ENCODE results near the gene METTL9.
"Not testable (repeated sequence)": the region's sequence is repeated elsewhere in the genome, so short reads cannot be mapped to it uniquely, and the experiment has no call there.

METTL9 gene

DNA sequence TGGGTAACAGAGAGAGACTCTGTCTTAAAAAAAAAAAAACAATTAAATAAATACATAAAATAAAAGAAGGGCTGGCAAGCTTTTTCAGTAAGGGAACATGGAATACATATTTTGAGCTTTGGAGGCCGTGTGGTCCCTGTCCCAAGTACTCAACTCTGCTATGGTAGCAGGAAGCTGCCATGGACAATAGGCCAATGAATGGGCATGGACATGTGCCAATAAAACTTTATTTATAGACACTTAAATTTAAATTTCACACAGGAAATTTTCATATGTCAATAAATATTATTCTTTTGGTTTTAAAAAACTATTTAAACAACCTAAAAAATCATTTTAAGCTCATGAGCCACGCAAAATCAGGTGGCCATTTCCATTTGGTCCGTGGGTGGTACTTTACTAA is 68.2 kb downstream of the METTL9 start:
- DNase-seq, result no peak

DNA sequence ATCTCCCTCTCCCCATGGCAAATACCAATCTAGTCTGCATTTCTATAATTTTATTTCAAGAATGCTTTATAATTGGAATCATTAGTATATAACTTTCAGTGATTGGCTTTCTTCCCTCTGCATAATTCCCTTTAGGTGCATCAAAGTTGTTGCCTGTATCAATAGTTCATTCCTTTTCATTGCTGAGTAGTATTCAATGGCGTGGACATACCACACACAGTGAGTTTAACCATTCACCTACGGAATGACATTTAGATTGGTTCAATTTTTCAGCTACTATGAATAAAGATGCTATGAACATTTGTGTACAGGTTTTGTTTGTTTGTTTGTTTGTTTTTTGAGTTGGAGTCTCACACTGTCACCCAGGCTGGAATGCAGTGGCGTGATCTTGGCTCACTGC is 74.1 kb downstream of the METTL9 start:
- no peak for DNase-seq

DNA sequence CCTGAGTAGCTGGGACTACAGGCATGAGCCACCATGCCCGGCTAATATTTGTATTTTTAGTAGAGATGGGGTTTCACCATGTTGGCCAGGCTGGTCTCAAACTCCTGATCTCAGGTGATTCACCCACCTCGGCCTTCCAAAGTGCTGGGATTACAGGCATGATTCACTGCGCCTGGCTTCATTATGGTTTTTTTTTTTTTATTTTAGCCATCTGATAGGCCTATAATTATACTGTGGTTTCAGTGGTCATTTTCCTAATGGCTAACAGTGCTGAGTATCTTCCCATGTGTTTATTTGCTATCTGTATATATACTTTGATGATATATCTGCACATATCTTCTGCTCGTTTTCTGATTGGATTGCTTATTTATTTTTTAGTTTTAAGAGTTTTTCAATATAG is 75.1 kb downstream of the METTL9 start:
- DNase-seq, result not testable (repeated sequence)

DNA sequence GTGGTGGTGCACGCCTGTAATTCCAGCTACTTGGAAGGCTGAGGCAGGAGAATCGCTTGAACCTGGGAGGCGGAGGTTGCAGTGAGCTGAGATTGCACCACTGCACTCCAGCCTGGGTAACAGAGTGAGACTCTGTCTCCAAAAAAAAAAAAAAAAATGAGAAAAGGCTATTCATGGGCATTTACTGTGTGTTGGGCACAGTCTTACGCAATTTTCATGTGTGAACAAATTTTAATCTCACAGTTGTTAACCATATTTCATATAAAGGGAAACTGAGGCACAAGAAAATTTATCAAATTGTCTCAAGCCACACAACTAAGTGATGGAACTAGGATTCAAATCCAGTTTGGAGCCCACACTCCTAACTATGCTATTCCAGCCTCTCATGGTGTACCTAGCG is 81.3 kb downstream of the METTL9 start:
- DNase-seq, result not testable (repeated sequence)

DNA sequence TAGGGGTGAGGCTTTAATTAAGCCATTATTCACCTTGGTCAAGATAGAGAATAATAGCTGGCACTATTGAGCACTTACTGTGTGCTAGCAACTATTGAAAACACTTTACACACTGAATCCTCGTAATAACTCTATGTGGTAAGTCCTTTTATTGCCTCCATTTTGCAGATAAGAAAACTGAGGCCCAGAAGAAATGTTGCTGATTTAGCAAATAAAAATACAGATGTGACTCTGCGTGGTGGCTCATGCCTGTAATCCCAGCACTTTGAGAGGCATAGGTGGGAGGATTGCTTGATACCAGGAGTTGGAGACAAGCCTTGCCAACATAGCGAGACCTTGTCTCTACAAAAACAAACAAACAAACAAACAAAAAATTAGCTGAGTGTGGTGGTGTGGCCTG is 83.8 kb downstream of the METTL9 start:
- DNase-seq, result no peak

DNA sequence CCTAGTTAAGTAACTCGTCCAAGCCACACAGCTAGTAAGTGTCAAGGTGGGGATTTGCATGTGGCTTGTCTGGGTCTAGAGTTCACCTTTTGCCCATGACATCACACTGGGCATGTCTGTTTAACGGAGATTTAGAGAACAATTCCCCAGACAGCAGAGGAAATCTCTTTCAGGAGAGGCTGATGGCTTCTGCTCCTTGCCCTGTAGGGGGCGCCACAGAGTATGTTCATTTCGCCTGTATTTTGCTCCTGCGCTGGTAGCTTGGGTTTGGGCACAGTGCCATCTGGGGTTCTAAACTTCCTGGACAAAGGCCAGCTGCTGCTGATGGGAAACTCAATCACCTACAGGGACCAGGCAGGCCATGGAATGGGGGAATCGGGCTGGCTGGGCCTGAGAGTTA is 84.8 kb downstream of the METTL9 start:
- DNase-seq, result peak; percentile 53 to 62

DNA sequence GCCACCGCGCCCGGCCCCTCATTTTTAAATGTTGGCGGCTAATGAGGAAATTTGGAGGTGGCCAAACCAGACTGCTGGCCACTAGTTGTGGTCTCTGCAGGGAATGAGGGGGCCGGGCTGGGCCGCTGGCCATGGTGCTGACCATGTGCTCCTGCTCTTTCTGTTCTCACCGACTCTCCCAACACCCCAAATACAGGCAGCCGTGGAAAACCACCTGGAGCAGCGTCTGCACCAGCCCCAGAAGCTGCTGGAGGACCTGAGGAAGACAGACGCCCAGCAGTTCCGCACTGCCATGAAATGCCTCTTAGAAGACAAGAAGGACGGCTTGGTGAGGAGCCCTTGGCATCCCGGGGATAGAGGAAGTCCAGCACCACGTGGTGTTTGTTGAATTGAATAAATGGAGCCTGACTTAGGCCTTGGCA is 85.7 kb downstream of the METTL9 start:
- DNase-seq, result no peak

DNA sequence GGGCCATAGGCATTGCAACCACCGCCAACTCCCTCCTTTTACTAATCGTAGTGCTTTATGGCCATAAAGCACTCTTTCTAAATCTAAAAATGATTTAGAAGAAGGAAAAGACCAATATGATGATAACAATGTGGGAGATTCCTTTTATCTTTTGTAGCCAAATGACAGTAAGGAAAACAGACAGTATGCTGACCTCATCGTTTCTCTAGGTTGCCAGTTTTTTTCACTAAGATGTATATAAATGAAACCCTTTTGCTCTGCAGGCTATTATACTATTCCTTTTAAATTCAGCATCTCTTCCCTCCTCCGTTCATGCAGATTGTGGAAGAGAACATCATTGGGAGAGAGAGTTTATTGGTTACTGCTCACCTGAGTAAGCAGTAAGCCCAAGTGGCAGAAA is 89.7 kb downstream of the METTL9 start:
- DNase-seq, result no peak

DNA sequence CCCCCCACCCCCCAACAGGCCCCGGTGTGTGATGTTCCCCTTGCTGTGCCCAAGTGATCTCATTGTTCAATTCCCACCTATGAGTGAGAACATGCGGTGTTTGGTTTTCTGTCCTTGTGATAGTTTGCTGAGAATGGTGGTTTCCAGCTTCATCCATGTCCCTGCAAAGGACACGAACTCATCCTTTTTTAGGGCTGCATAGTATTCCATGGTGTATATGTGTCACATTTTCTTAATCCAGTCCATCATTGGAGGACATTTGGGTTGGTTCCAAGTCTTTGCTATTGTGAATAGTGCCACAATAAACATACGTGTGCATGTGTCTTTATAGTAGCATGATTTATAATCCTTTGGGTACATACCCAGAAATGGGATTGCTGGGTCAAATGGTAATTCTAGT is 91.6 kb downstream of the METTL9 start:
- not testable (repeated sequence) for DNase-seq

DNA sequence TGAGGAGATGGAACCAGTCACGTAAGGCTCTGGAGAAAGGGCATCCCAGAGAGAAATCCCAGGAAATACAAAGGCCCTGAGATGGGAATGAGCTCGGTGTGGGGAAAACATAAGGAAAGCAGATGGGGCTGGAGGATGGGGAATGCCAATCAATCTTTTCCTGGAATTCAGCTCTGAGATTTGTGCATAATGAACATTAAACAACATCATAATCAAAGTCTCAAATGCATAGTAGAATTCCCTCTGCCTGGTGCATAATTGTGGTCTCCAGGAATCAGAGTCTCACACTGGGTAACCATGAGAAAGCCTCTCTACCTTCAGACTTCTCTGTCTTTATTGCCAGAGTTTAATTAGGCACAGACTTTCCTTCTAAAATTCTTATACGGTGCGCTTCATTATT is 95.2 kb downstream of the METTL9 start:
- DNase-seq, result no peak

DNA sequence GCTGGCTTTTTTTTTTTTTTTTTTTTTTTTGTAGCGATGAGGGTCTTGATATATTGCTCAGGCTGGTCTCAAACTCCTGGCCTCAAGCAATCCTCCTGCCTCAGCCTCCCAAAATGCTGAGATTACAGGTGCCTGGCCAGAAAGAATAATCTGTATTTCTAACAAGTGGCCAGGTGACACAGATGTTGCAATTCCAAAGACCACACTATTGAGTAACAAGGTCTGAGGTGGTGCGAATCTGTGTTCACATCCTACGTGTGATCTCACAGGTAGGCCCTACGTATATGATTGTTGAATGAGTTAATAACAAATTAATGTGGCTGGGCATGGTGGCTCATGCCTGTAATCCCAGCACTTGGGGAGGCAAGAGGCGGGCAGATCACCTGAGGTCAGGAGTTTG is 97.7 kb downstream of the METTL9 start:
- DNase-seq, result no peak

DNA sequence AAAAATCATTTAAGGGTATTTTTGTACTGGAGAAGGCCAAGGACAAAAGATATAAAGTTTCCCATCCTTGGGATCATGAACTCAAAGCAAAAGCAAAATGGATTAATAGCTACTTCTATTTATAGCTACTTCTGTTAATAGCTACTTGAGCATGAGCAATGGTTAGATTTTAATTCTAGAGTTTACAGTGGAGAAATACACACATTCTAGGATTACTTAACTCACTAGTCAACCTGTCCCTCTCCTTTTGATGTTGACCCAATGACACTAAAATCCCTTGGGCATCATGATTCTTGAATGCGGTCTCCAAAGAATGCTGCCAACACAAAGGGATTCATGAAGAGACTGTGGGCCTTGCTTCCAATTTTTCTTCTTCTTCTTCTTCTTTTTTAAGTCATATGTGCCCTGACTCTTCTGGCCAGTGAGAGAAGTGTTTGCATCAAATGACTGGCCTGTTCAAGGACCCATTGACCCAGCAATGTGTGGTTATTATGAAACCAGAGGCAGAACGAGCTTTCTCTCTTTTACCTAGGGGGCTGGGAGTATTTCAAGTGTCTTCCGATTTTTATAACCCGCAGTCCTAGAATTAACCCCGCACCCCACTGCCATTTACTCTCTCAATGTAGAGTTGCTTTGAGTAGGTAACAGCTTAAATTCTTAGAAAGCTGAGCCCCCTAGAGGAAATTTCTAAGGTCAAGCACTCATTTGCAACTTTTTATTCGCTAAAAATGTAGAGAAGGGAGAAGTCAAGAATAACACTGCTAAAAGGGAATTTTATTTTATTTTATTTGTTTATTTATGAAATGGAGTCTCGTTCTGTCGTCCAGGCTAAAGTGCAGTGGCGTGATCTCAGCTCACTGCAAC is 99.0 kb downstream of the METTL9 start:
- DNase-seq, result no peak

DNA sequence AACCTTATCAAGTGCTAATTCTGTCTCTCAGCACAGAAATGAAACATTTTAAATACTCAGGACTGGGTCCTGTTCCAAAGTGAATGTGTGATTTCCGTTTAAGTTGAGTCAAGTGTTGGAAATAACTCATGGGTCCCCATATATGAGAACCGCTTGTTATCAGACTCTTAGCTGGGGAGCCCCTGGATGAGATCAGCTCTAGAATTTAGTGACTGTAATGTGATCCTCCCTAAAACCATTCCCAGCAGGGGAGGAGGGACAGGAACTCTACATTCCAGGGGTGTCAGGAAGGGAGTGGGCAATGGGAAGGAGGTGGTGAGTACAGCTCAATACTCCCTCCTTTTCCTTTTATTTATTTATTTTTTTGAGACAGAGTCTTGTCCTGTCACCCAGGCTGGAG is 101.9 kb downstream of the METTL9 start:
- no peak for DNase-seq

DNA sequence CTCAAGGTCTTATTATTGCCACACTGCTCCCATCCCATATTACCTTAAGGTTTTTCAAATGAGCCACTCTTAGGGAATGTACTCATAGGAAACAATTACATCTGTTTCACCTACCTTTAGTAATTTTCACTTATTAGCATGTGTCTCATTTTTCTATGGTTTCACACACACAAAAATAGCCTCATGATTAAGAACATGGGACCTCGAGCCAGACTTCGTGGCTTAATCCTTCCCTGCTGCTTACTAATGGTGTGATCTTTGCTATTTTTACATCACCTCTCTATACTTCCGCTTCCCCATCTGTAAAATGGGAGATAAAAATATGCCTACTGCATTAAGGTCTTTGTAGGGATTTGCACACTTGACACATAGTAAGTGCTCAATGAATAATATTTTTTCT is 102.9 kb downstream of the METTL9 start:
- no peak for DNase-seq

DNA sequence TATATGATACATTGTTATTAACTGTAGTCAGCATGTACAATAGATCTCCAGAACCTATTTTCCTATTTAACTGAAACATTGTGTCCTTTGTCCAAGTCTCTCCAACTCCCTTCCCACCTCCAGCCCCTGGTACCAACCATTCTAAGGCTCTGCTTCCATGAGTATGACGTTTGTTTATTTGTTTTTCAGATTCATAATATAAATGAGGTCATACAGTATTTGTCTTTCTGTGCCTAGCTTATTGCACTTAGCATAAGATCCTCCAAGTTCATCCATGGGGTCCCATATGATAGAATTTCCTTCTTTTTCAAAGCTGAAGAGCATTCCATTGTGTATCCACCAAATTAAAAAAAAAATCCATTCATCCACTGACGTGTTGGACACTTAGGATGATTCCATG is 103.8 kb downstream of the METTL9 start:
- DNase-seq, result no peak

DNA sequence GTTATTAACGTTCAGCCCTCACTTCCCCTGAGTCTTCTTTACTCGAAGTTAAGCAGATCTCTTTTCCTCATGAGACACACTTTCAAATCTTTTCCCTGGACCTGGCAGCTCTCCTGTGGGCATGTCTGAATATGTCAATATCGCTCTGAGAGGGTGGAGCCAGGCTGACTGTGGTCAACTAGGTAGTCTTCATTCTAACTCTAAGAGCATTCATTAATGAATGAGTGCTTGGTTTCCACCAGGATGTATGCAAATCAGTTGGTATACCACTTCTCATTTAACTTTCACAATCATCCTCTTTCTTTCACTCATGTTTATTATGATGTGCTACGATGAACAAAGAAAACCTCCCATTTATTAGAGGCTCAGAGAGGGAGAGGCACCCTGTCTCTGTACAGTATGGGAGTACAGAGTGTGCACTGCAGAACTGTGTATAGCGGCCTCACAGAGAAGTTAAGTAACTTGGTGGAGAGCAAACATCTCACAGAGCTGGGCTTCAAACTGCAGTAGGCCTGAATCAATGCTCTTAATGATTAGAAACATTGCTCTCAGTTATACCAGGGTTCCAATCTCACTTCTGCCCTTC is 104.3 kb downstream of the METTL9 start:
- DNase-seq, result no peak

DNA sequence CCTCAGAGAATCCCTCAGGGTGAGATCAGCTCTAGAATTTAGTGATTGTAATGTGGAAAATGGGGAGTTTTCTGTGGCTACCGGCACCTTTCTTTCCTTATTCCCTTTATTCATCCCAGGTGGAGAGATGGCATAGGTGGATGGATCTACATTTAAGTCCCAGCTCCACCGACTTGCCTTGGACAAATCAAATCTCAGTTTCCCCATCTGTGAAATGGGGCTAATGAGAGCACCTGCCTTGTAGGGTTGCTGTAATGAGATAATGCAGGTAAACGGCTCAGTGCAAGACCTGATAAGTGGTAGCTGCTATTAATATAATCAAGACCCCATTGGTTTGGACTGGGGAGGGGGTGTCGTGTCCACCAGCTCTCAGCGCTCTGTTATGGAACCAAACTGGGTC is 104.9 kb downstream of the METTL9 start:
- DNase-seq, result no peak

DNA sequence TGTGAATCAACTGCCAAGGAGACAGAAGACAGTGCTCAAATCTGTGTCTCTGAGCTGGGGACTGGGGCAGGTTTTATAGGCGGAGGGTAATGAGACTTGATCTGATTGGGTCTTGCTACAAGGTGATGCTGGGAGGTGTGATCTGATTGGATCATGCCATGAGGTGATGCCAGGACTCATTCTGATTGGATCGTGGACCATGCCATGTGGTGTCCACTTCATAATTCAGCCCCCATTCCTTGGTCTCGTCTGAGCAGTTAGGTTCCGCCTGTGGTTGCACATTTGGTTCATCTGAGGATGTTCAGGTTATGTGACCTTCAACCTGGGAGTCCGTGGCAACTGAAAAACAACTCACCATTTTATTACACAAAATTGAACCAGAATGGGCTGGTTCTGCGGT is 105.4 kb downstream of the METTL9 start:
- no peak for DNase-seq
